Keratinocyte (primary cell): Measurements from ENCODE around the gene TARS1. TPM values are rescaled to one million over a fixed set of nuclear protein-coding genes. Genes with fewer than 3 reads are reported as not detected.

Source experiments
- DNase-seq: peaks from one replicate; pipeline ENCODE4 v3.0.0-alpha.2; 2011; ENCODE audit warnings: low read depth, missing footprints, low spot score
- FAIRE-seq: peaks from 2 replicates; lab custom pipeline; 2011; peaks lifted over from hg19 to GRCh38; lab: Jason Lieb, UNC
- H2AFZ ChIP-seq: 2 replicates; pipeline ENCODE4 v1.6.0; 2012; ENCODE audit warnings: low read length, control low read depth, inconsistent platforms; ENCODE audit not compliant: control insufficient read depth
- H3K27ac ChIP-seq: 2 replicates; pipeline ENCODE4 v1.5.1; 2011; ENCODE audit warnings: low read length; ENCODE audit not compliant: control insufficient read depth, insufficient read depth
- H3K27me3 ChIP-seq: 3 replicates; pipeline ENCODE4 v1.6.0; 2011; ENCODE audit warnings: low read length; ENCODE audit not compliant: control insufficient read depth, insufficient read depth; ENCODE audit errors: extremely low read depth
- H3K36me3 ChIP-seq, 2 experiments: 2 replicates in 1 of 2; 3 replicates in 1 of 2; pipeline ENCODE4 v1.5.1; 2011; ENCODE audit warnings: low read length in 2 of 2, mild to moderate bottlenecking in 1 of 2; ENCODE audit not compliant: control insufficient read depth in 2 of 2, insufficient read depth in 2 of 2; ENCODE audit errors: extremely low read depth in 1 of 2
- H3K4me1 ChIP-seq: 3 replicates; pipeline ENCODE4 v1.5.1; 2011; ENCODE audit warnings: low read length; ENCODE audit not compliant: control insufficient read depth, insufficient read depth; ENCODE audit errors: extremely low read depth
- H3K4me2 ChIP-seq: 3 replicates; pipeline ENCODE4 v1.6.0; 2011; ENCODE audit warnings: low read depth, low read length; ENCODE audit not compliant: control insufficient read depth, insufficient read depth; ENCODE audit errors: extremely low read depth
- H3K4me3 ChIP-seq, 3 experiments: fragments of 200-600 bp in 1 of 3; sonication (generic) in 1 of 3; 2 replicates in 2 of 3; 3 replicates in 1 of 3; pipeline ENCODE4 v1.5.1; 2011 to 2016; ENCODE audit warnings: low read length in 3 of 3, mild to moderate bottlenecking in 3 of 3, control low read depth in 2 of 3, inconsistent platforms in 1 of 3, low read depth in 1 of 3, mixed read lengths in 1 of 3, mixed run types in 1 of 3, moderate library complexity in 1 of 3; ENCODE audit not compliant: control insufficient read depth in 2 of 3, insufficient read depth in 2 of 3; ENCODE audit errors: extremely low read depth in 1 of 3
- H3K79me2 ChIP-seq: 2 replicates; pipeline ENCODE4 v1.6.0; 2012; ENCODE audit warnings: low read length; ENCODE audit not compliant: control insufficient read depth, insufficient read depth
- H3K9ac ChIP-seq: 3 replicates; pipeline ENCODE4 v1.6.0; 2011; ENCODE audit warnings: low read length; ENCODE audit not compliant: control insufficient read depth, insufficient read depth; ENCODE audit errors: extremely low read depth
- H3K9me1 ChIP-seq: 3 replicates; pipeline ENCODE4 v1.6.0; 2011; ENCODE audit warnings: low read length; ENCODE audit not compliant: control insufficient read depth, insufficient read depth; ENCODE audit errors: extremely low read depth
- H3K9me3 ChIP-seq: 2 replicates; pipeline ENCODE4 v1.5.1; 2012; ENCODE audit warnings: low read depth, low read length; ENCODE audit not compliant: control insufficient read depth
- H4K20me1 ChIP-seq: 3 replicates; pipeline ENCODE4 v1.6.0; 2011; ENCODE audit warnings: low read length; ENCODE audit not compliant: control insufficient read depth, insufficient read depth; ENCODE audit errors: extremely low read depth
- CTCF ChIP-seq, 3 experiments: IDR thresholded peaks in 1 of 3; conservative IDR thresholded peaks in 1 of 3; optimal IDR thresholded peaks in 1 of 3; 2 replicates in 2 of 3; 3 replicates in 1 of 3; pipeline versions ENCODE3 to v1.5.1; 2011; ENCODE audit warnings: low read length in 3 of 3, mild to moderate bottlenecking in 3 of 3, moderate library complexity in 2 of 3, control low read depth in 1 of 3, inconsistent platforms in 1 of 3; ENCODE audit not compliant: insufficient read depth in 2 of 3; ENCODE audit errors: extremely low read depth in 1 of 3
- EZH2 ChIP-seq: IDR thresholded peaks from one replicate; pipeline ENCODE4 v1.6.1; 2012; ENCODE audit warnings: inconsistent platforms, mild to moderate bottlenecking, low read length, moderate library complexity
- dilution Hi-C: fragments of 300-500 bp; cut with MboI; formaldehyde crosslinking; loops from one replicate; pipeline ENCODE4 v1.7.0; 2020; ENCODE audit warnings: low sequenced_read_pairs; ENCODE audit not compliant: extremely low pct_ligation_motif_present
- polyA plus RNA-seq, 5 experiments: library from polyadenylated mRNA; depleted of rRNA in 3 of 5; stranded (reverse) in 3 of 5; stranded (forward) in 1 of 5; unstranded in 1 of 5; fragments of >200 nt; gene quantifications; 1 replicate in 1 of 5; 2 replicates in 3 of 5; 3 replicates in 1 of 5; pipeline versions ENCODE4 v1.2.1 to v1.2.3, GENCODE V29; 2011 to 2012; ENCODE audit warnings: missing spikeins in 2 of 5, low read depth in 1 of 5, low replicate concordance in 1 of 5

Gene TARS1
- polyA plus RNA-seq, 1 donor (not counting 4 experiments of a cell fraction or from before 2014, with no cell fraction given), result 213 TPM

GRCh38 chr5:33474004-33474403 lies 33.2 kb downstream of the TARS1 start:
- H2AFZ ChIP-seq, result no peak overlapping the region
- H3K9ac ChIP-seq, result no peak overlapping the region
- no peaks in the 10 kb centered on the region for H3K27me3 ChIP-seq
- no peak for DNase-seq
- H3K4me3 ChIP-seq, result no peak overlapping the region
- FAIRE-seq, result no peak
- H3K27ac ChIP-seq, result no peak overlapping the region
- no peak for TF ChIP-seq EZH2
- TF ChIP-seq CTCF (optimal IDR thresholded peaks at IDR 0.05 in 1 of 3, IDR thresholded peaks at IDR 0.05 in 1 of 3, conservative IDR thresholded peaks at IDR 0.05 in 1 of 3; ENCODE audit: extremely low read depth in 1 of 3, insufficient read depth in 2 of 3, low read length in 3 of 3), result no peak
- H4K20me1 ChIP-seq, result no peaks in the 10 kb centered on the region
- dilution Hi-C loops, result no loop called here
- no peaks in the 10 kb centered on the region for H3K4me1 ChIP-seq
- peaks cover 12 to 13% of the 10 kb centered on the region in 2 experiments for H3K36me3 ChIP-seq
- H3K4me2 ChIP-seq, result no peak overlapping the region
- H3K79me2 ChIP-seq, result no peaks in the 10 kb centered on the region
- no peaks in the 10 kb centered on the region for H3K9me3 ChIP-seq
- H3K9me1 ChIP-seq, result no peaks in the 10 kb centered on the region

GRCh38 chr5:33474931-33475499 lies 34.2 kb downstream of the TARS1 start:
- Histone ChIP-seq H3K9me3 (no peaks in the 10 kb centered on the region), H3K9ac (no peak overlapping the region), H3K27ac (no peak overlapping the region), H3K27me3 (no peaks in the 10 kb centered on the region), H3K79me2 (no peaks in the 10 kb centered on the region), H3K4me3 (no peak overlapping the region), H3K36me3 (peaks cover 8 to 14% of the 10 kb centered on the region in 2 experiments), H2AFZ (no peak overlapping the region), H3K4me2 (no peak overlapping the region), H4K20me1 (no peaks in the 10 kb centered on the region), H3K4me1 (no peaks in the 10 kb centered on the region), H3K9me1 (no peaks in the 10 kb centered on the region)
- DNase-seq (no peak), FAIRE-seq (no peak)
- dilution Hi-C loops, result loop anchor here (25.0 kb wide), 1 partner anchor 462 kb away; the partner anchor contains the start of gene RXFP3
- TF ChIP-seq EZH2 (no peak), CTCF (optimal IDR thresholded peaks at IDR 0.05 in 1 of 3, IDR thresholded peaks at IDR 0.05 in 1 of 3, conservative IDR thresholded peaks at IDR 0.05 in 1 of 3; ENCODE audit: extremely low read depth in 1 of 3, insufficient read depth in 2 of 3, low read length in 3 of 3) (no peak)
